GM18861 (cell line): ENCODE results near the gene HEPACAM2.

ENCODE experiments used
- ATAC-seq: cut with Tn5 transposase; IDR thresholded peaks from one replicate; pipeline ENCODE4 v1.9.1; 2021; ENCODE audit not compliant: unreplicated experiment

The HEPACAM2 gene

DNA sequence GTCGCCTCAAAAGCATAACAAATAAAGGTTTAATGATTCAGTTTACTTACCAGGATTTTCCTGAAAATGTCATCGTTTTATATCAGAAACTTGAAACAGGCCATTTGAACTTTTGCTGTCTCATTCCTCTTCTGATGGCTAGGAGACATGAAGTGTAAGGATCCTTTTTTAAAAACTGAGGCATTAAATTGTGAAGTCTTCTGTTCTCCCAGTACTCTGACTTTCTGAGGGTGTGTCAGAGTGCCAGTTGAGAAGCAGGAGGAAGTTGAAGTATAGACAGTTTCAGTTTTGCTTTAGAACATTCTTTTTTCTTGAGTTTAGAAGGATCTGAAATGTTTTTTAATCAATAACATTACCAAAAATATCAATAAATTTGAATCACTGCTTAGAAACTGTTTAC, 78.1 kb downstream of the HEPACAM2 start, which contains the start of gene SAMD9L:
SAMD9L (minus strand) TSS at position 242 of the 400 bp plus-strand sequence. CDS start 12,414 bp downstream, outside the sequence.
- peak; percentile 57 for ATAC-seq

DNA sequence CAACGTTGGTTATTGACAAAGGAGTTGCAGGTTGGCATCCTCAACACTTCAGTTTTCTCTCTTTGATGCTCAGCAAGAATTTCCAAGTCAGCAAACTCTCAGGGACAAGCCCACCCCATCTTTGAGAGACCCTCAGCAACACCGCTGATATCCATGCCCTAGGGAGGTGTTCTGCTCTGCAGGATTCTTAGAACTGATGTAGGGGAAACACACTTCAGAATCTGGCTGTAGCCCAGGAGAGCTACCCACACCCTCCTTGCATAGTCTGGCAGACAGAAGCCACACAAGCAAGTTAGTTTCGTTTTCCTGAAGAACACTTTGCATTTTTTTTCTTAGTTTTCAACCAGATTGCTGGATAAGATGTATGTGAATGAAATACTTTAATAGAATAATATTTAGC, 78.9 kb downstream of the HEPACAM2 start:
- ATAC-seq, result peak; percentile 71

DNA sequence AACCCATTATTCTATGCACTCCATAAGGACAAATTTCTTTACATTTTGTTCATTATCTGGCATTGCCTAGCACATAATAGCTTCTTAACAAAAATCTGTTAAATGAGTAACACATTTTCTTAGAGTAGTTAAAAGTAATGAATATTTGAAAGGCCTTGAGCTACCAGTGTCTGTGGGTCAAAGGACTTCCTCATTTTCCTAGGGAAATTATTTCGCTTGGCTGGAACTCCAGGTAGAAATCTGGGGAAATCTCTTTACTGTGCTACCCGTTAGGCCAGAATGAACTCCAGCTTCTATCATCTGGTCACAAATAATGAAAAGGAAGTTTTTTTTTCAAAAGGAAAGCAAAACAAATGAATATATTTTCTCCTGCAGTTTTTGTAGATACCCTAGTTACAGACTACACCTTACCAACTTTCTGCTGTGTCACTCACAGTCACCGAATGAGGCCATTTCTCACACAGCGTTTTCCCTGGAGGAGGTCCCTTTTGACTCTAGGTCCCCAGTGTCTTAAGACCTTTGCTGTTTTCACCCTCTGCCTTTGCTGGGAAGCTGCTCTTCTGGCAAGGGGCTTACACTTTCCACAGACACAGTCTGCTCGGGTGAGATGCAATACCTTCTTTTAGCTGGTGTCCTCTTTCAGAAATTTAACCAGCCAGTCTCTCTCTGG, 79.7 kb downstream of the HEPACAM2 start:
- ATAC-seq, result no peak

DNA sequence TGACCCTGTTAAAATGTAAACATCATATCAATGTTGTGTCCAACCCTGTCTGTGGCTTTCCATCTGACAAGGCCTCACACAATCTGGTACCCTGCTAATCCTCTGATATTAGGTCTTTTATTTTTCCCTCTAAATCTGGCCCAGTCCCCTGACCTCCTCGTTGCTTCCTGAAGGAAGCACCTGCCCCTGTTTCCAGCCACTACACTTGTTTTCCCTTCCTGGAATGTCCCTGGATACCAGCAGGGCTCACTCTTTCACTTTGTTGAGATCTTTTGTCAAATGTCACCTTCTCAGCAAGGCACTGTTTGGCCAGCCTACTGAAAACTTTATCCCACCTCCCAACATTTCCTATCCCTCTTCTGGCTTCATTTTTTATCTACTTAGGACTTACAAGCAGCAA, 80.2 kb downstream of the HEPACAM2 start:
- no peak for ATAC-seq

DNA sequence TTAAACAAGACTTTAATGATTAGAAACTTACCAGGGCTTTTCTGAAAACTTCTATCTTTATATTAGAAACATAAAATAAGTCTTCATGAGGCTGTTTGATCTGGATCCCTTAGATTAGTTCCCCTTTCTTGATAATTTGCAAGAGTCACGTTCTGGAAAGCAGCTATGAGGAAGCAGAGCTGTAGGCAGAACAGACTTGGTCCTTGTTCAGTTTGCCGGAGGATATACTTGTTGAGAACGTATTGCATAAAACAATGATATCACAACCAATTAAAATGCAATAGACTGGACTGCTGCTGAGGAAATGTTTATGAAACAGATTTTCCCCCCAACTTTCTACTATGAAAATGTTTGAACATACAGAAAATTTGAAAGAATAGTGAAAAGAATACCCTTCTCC, 80.9 kb downstream of the HEPACAM2 start:
- ATAC-seq, result no peak

DNA sequence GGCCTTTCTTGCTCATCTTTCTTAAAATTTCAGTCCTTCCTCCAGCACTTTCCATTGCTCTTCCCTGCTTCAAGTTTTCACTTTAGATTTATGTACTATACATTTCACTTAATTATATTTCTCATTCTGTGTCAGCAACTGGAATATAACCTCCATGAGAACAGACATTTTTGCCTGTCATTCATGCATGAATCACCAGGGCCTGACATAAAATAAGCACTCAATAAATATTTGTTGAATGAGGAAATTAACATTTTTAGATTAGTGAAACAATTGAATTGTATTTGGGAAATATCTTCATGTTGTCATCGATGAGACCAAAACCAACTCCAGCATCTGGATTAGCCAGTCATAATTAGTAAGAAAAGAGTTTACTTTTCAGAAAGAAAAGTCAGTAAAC, 84.1 kb downstream of the HEPACAM2 start:
- no peak for ATAC-seq

DNA sequence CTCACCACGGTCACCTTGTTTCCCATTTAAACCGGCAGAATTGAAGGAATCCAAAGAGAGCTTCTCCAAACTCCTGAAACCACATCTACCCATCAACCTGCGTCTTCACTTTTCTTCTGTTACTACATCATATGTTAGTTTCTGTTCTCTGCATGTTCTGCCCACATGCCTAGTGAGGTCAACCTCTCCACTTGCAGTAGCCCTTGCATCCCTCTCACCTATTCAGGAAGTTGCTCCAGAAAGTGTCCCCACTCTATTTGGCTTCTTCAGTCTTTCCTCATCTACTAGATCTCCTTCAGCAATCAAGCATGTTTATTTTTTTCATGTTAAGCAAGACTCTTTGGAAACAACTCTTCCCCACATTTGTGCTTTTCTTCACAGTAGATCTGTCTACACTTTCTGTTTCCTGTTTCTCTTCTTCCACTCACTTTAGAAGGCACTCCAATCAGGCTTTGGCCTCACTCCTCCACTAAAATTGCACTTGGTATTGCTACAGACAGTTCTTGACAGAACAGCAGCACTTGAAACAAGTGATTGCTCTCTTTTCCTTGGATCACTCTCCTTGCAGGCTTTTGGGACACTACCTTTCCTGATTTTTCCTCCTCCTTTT, 85.6 kb downstream of the HEPACAM2 start:
- ATAC-seq, result no peak

DNA sequence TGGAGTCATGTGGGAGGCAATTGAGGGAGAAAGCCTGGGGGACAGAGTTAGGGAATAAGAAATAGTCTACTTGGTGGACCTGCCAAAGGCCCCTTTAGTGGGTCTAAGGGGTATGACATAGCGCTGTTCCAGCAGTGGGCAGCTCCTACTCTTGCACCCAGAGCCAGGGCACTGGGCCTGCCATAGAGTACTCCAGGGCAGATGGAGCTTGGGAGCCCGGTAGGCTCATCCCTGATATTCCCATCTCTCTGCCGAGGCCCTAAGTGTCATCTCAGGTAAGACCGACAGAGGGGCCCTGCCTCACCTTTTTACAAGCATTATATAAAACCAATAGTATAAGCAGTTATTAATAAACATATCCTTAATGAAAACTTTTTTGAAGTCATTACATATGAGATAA, 87.7 kb downstream of the HEPACAM2 start:
- no peak for ATAC-seq
